Activated CD8-positive, alpha-beta memory T cell treated with anti-CD3 and anti-CD28 coated beads, Interleukin-2, amount 10 ng/mL, durations not matched to agents 7 days and 5 days (primary cell): ENCODE measurements around the gene PRIM1. TPM values are rescaled to one million over a fixed set of nuclear protein-coding genes. Genes with fewer than 3 reads are reported as not detected.
"Not testable (repeated sequence)": the region's sequence is repeated elsewhere in the genome, so short reads cannot be mapped to it uniquely, and the experiment has no call there.

ENCODE experiments used
- ATAC-seq: fragments of 150-1000 bp; cut with Tn5 transposase; one replicate; pipeline ENCODE4 v1.10.0; 2021; ENCODE audit warnings: moderate library complexity
- CTCF ChIA-PET: fragments of 350-600 bp; sonication (Branson Sonifier 250); formaldehyde crosslinking; loops from one replicate; lab custom pipeline; 2021; ENCODE audit warnings: antibody characterized with exemption; lab: Charles Lee
- DNase-seq: peaks from one replicate; pipeline ENCODE4 v3.0.0-alpha.2; 2020
- H3K27ac Mint-ChIP-seq: one replicate; pipeline ENCODE4 v1.8.0; 2021; ENCODE audit warnings: mild to moderate bottlenecking, mixed read lengths
- H3K27me3 Mint-ChIP-seq: one replicate; pipeline ENCODE4 v1.8.0; 2021; ENCODE audit warnings: mixed read lengths
- H3K36me3 Mint-ChIP-seq: one replicate; pipeline ENCODE4 v1.8.0; 2021; ENCODE audit warnings: mild to moderate bottlenecking, mixed read lengths
- H3K4me1 Mint-ChIP-seq: one replicate; pipeline ENCODE4 v1.8.0; 2021; ENCODE audit warnings: mixed read lengths
- H3K4me3 Mint-ChIP-seq: one replicate; pipeline ENCODE4 v1.8.0; 2021; ENCODE audit warnings: mild to moderate bottlenecking, moderate library complexity, mixed read lengths
- H3K9me3 Mint-ChIP-seq: one replicate; pipeline ENCODE4 v1.8.0; 2022; ENCODE audit warnings: low read depth, mixed read lengths
- total RNA-seq, 2 experiments: library from RNA; stranded (reverse); gene quantifications; one replicate each; pipeline ENCODE4 v1.2.3, GENCODE V29; 2021

PRIM1 gene
- total RNA-seq, 2 experiments from 2014 or later: 62.9 to 65.3 TPM

- CTCF ChIA-PET: interaction anchor here (0.6 kb wide), 1 partner anchor 63 kb away, joined by 3 read pairs; no protein-coding TSS in a partner anchor
- Mint-ChIP-seq H3K27ac (no peak overlapping the region), H3K9me3 (no peaks in the 10 kb centered on the region), H3K36me3 (no peaks in the 10 kb centered on the region), H3K4me1 (no peaks in the 10 kb centered on the region), H3K4me3 (no peak overlapping the region), H3K27me3 (no peaks in the 10 kb centered on the region)
- ATAC-seq (no peak), DNase-seq (no peak)
Measured at GRCh38 chr12:56776654-56777053, 24.5 kb upstream of the PRIM1 start.

GRCh38 chr12:56775638-56776037 is 23.5 kb upstream of the PRIM1 start:
- DNase-seq (peak; percentile 4), ATAC-seq (no peak)
- no peaks in the 10 kb centered on the region for H3K9me3 Mint-ChIP-seq
- CTCF ChIA-PET: interaction anchor here (1.1 kb wide), 1 partner anchor 22 kb away, joined by 3 read pairs; no protein-coding TSS in a partner anchor
- no peaks in the 10 kb centered on the region for H3K27me3 Mint-ChIP-seq
- H3K36me3 Mint-ChIP-seq: no peaks in the 10 kb centered on the region
- H3K4me1 Mint-ChIP-seq: no peaks in the 10 kb centered on the region
- H3K27ac Mint-ChIP-seq: no peak overlapping the region
- H3K4me3 Mint-ChIP-seq: no peak overlapping the region

GRCh38 chr12:56773113-56773512 is 21.0 kb upstream of the PRIM1 start:
- Mint-ChIP-seq H3K9me3 (no peaks in the 10 kb centered on the region), H3K4me3 (no peak overlapping the region), H3K36me3 (no peaks in the 10 kb centered on the region), H3K27ac (no peak overlapping the region), H3K4me1 (no peaks in the 10 kb centered on the region), H3K27me3 (no peaks in the 10 kb centered on the region)
- DNase-seq (no peak), ATAC-seq (no peak)
- CTCF ChIA-PET: no interaction called here

GRCh38 chr12:56772625-56773024 is 20.5 kb upstream of the PRIM1 start:
- H3K4me3 Mint-ChIP-seq: no peak overlapping the region
- CTCF ChIA-PET: no interaction called here

GRCh38 chr12:56769868-56770267 is 17.7 kb upstream of the PRIM1 start:
- H3K4me1 Mint-ChIP-seq: no peaks in the 10 kb centered on the region
- DNase-seq: no peak
- no peak for ATAC-seq
- H3K27me3 Mint-ChIP-seq: no peaks in the 10 kb centered on the region
- no peaks in the 10 kb centered on the region for H3K9me3 Mint-ChIP-seq
- CTCF ChIA-PET: interaction anchor here (1.2 to 3.2 kb wide), 4 partner anchors 18 to 354 kb away, joined by 3 to 11 read pairs (median 4); partner anchors contain the start of gene PRIM1
- H3K36me3 Mint-ChIP-seq: no peaks in the 10 kb centered on the region
- H3K27ac Mint-ChIP-seq: no peak overlapping the region
- no peak overlapping the region for H3K4me3 Mint-ChIP-seq

More at GRCh38 chr12:56772625-56773024, 20.5 kb upstream of the PRIM1 start:
- no peak for ATAC-seq
- no peaks in the 10 kb centered on the region for H3K9me3 Mint-ChIP-seq
- DNase-seq: no peak
- H3K36me3 Mint-ChIP-seq: no peaks in the 10 kb centered on the region
- H3K4me1 Mint-ChIP-seq: no peaks in the 10 kb centered on the region
- H3K27me3 Mint-ChIP-seq: no peaks in the 10 kb centered on the region
- H3K27ac Mint-ChIP-seq: no peak overlapping the region

GRCh38 chr12:56768424-56768823 is 16.3 kb upstream of the PRIM1 start:
- ATAC-seq (no peak), DNase-seq (no peak)
- CTCF ChIA-PET: interaction anchor here (0.9 to 3.2 kb wide), 4 partner anchors 11 to 356 kb away, joined by 3 to 11 read pairs (median 4); partner anchors contain the start of gene PRIM1
- Mint-ChIP-seq H3K36me3 (no peaks in the 10 kb centered on the region), H3K4me3 (no peak overlapping the region), H3K27ac (no peak overlapping the region), H3K27me3 (no peaks in the 10 kb centered on the region), H3K4me1 (no peaks in the 10 kb centered on the region), H3K9me3 (no peaks in the 10 kb centered on the region)

- ATAC-seq (no peak), DNase-seq (peak; percentile 2)
- no peak overlapping the region for H3K4me3 Mint-ChIP-seq
- H3K36me3 Mint-ChIP-seq: peaks cover 1% of the 10 kb centered on the region
- no peaks in the 10 kb centered on the region for H3K9me3 Mint-ChIP-seq
- H3K27ac Mint-ChIP-seq: no peak overlapping the region
- peaks cover 2% of the 10 kb centered on the region for H3K27me3 Mint-ChIP-seq
- H3K4me1 Mint-ChIP-seq: no peaks in the 10 kb centered on the region
- CTCF ChIA-PET: no interaction called here
Measured at GRCh38 chr12:56766535-56766934, 14.4 kb upstream of the PRIM1 start.

GRCh38 chr12:56763753-56764657 is 11.9 kb upstream of the PRIM1 start:
- H3K27ac Mint-ChIP-seq: no peak overlapping the region
- no peak overlapping the region for H3K4me3 Mint-ChIP-seq
- no peaks in the 10 kb centered on the region for H3K4me1 Mint-ChIP-seq
- DNase-seq: peak; percentile 0
- no peak for ATAC-seq
- H3K9me3 Mint-ChIP-seq: no peaks in the 10 kb centered on the region
- CTCF ChIA-PET: interaction anchor here (0.7 to 2.3 kb wide), 5 partner anchors 10 to 247 kb away, joined by 3 to 9 read pairs (median 5); no protein-coding TSS in a partner anchor
- peaks cover 2% of the 10 kb centered on the region for H3K27me3 Mint-ChIP-seq
- H3K36me3 Mint-ChIP-seq: peaks cover 1% of the 10 kb centered on the region

- peaks cover 5% of the 10 kb centered on the region for H3K4me1 Mint-ChIP-seq
- DNase-seq (no peak), ATAC-seq (no peak)
- H3K27ac Mint-ChIP-seq: no peak overlapping the region
- peaks cover 6% of the 10 kb centered on the region for H3K36me3 Mint-ChIP-seq
- H3K9me3 Mint-ChIP-seq: peaks cover 2% of the 10 kb centered on the region
- H3K27me3 Mint-ChIP-seq: peaks cover 2% of the 10 kb centered on the region
- H3K4me3 Mint-ChIP-seq: no peak overlapping the region
- CTCF ChIA-PET: interaction anchor here (0.6 to 2.3 kb wide), 5 partner anchors 13 to 243 kb away, joined by 3 to 9 read pairs (median 3); a partner anchor contains a TSS
Measured at GRCh38 chr12:56761812-56762211, 9.7 kb upstream of the PRIM1 start.

GRCh38 chr12:56760460-56760859 is 8.3 kb upstream of the PRIM1 start:
- Mint-ChIP-seq H3K9me3 (peaks cover 2% of the 10 kb centered on the region), H3K27me3 (peaks cover 2% of the 10 kb centered on the region), H3K27ac (no peak overlapping the region), H3K4me1 (peaks cover 7% of the 10 kb centered on the region), H3K36me3 (peaks cover 6% of the 10 kb centered on the region), H3K4me3 (no peak overlapping the region)
- ATAC-seq (no peak), DNase-seq (no peak)
- CTCF ChIA-PET: interaction anchor here (0.9 to 10.1 kb wide), 4 partner anchors 9 to 352 kb away, joined by 3 to 107 read pairs (median 33); no protein-coding TSS in a partner anchor

GRCh38 chr12:56759263-56759908 is 7.3 kb upstream of the PRIM1 start:
- Mint-ChIP-seq H3K4me1 (peaks cover 11% of the 10 kb centered on the region), H3K36me3 (peaks cover 6% of the 10 kb centered on the region), H3K9me3 (peaks cover 2% of the 10 kb centered on the region), H3K27me3 (peaks cover 2% of the 10 kb centered on the region), H3K27ac (no peak overlapping the region), H3K4me3 (no peak overlapping the region)
- ATAC-seq: no peak
- CTCF ChIA-PET: interaction anchor here (0.7 to 10.1 kb wide), 3 partner anchors 229 to 353 kb away, joined by 3 to 107 read pairs (median 63); no protein-coding TSS in a partner anchor
- no peak for DNase-seq

- peaks cover 6% of the 10 kb centered on the region for H3K36me3 Mint-ChIP-seq
- no peak for ATAC-seq
- H3K9me3 Mint-ChIP-seq: peaks cover 2% of the 10 kb centered on the region
- H3K4me1 Mint-ChIP-seq: peaks cover 11% of the 10 kb centered on the region
- CTCF ChIA-PET: interaction anchor here (1.7 to 10.1 kb wide), 4 partner anchors 229 to 354 kb away, joined by 4 to 107 read pairs (median 36); a partner anchor contains a TSS
- H3K27me3 Mint-ChIP-seq: peaks cover 2% of the 10 kb centered on the region
- no peak overlapping the region for H3K27ac Mint-ChIP-seq
- peak; percentile 35 for DNase-seq
- no peak overlapping the region for H3K4me3 Mint-ChIP-seq
Measured at GRCh38 chr12:56758728-56759262, 6.7 kb upstream of the PRIM1 start.

- H3K27ac Mint-ChIP-seq, H3K4me3 Mint-ChIP-seq: not testable (repeated sequence)
- peaks cover 13% of the 10 kb centered on the region for H3K4me1 Mint-ChIP-seq
Measured at GRCh38 chr12:56757971-56758370, 5.8 kb upstream of the PRIM1 start.

More at GRCh38 chr12:56757971-56758370, 5.8 kb upstream of the PRIM1 start:
- ATAC-seq, H3K27me3 Mint-ChIP-seq, H3K36me3 Mint-ChIP-seq, H3K9me3 Mint-ChIP-seq: not testable (repeated sequence)
- CTCF ChIA-PET: interaction anchor here (0.7 to 10.1 kb wide), 7 partner anchors 10 to 366 kb away, joined by 3 to 107 read pairs (median 5); a partner anchor contains a TSS
- peak; percentile 3 for DNase-seq
